ENCODE data around the gene GRM5.

GRM5 gene

DNA sequence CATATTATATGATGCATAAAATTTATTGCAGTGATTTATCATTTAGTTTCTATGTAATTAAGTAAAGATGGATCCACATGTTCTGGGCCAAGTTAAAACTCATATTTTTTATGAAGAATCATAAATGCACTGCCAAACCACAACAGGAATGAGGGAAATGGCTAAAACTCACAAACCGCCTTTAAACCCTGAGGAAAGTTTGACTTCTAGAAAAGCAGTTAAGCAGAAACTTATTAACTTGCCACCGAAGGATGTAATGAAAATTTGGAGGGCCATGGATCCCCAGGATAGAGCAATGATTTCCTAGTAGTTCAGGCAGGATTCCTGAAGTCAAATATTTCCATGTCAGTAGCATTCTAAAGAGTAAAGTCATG lies 510.0 kb downstream of the GRM5 start:
- DNase-seq (ENCODE audit: low read depth) = no peak
- TF ChIP-seq, protein P1, sequence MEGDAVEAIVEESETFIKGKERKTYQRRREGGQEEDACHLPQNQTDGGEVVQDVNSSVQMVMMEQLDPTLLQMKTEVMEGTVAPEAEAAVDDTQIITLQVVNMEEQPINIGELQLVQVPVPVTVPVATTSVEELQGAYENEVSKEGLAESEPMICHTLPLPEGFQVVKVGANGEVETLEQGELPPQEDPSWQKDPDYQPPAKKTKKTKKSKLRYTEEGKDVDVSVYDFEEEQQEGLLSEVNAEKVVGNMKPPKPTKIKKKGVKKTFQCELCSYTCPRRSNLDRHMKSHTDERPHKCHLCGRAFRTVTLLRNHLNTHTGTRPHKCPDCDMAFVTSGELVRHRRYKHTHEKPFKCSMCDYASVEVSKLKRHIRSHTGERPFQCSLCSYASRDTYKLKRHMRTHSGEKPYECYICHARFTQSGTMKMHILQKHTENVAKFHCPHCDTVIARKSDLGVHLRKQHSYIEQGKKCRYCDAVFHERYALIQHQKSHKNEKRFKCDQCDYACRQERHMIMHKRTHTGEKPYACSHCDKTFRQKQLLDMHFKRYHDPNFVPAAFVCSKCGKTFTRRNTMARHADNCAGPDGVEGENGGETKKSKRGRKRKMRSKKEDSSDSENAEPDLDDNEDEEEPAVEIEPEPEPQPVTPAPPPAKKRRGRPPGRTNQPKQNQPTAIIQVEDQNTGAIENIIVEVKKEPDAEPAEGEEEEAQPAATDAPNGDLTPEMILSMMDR (conservative IDR thresholded peaks at IDR 0.05; ENCODE audit: low read depth, low read length) = no peak
- no peak overlapping the region for H3K4me3 ChIP-seq (ENCODE audit: low read length)

DNA sequence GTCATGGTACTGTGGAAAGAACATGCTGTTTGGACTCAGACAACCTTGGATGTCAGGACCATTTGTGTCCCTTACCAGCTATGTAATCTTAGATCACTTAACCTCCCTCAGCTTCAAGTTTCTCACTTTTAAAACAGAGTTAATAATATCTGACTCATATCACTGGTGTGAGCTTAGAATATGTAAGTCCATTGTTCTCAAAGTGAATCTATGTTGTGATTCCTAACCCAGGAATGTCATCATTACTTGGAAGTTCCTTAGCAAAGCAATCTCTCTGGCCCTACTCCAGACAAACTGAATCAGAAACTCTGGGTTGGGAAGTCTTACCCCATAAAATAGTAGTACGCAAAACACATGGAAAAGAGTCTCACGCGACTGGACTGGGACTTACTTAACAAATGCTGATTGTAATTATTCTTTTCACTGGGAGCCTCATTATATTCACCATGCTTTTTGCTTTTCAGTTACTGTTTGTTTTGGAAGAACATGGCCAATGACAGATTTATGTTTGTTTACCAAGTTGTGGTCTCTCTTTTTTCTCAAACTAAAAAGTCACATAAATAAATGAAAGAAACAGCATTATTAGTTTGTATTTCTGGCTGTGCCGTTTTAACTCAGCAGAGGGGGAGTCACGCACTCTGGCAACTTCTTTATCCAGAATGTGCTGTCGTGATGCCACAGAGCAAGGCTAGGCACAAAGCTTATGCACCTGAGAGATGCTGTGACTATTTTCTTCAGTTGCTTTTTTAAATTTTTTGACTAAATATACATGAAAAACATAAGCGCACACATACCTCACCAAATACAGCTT lies 510.6 kb downstream of the GRM5 start:
- H3K4me3 ChIP-seq (ENCODE audit: low read length) = no peak overlapping the region
- TF ChIP-seq, protein P1 (conservative IDR thresholded peaks at IDR 0.05; ENCODE audit: low read depth, low read length) = no peak
- peak; percentile 94 for DNase-seq (ENCODE audit: low read depth)

- TF ChIP-seq, protein P1 (conservative IDR thresholded peaks at IDR 0.05; ENCODE audit: low read depth, low read length) = no peak
- no peak overlapping the region for H3K4me3 ChIP-seq (ENCODE audit: low read length)
- no peak for DNase-seq (ENCODE audit: low read depth)
Observed at GRCh38 chr11:88553204-88553603, 512.6 kb downstream of the GRM5 start.

- no peak overlapping the region for H3K4me3 ChIP-seq (ENCODE audit: low read length)
- TF ChIP-seq, protein P1 (conservative IDR thresholded peaks at IDR 0.05; ENCODE audit: low read depth, low read length) = peak; percentile 88
- no peak for DNase-seq (ENCODE audit: low read depth)
Observed at GRCh38 chr11:88552379-88553062, 513.3 kb downstream of the GRM5 start.

DNA sequence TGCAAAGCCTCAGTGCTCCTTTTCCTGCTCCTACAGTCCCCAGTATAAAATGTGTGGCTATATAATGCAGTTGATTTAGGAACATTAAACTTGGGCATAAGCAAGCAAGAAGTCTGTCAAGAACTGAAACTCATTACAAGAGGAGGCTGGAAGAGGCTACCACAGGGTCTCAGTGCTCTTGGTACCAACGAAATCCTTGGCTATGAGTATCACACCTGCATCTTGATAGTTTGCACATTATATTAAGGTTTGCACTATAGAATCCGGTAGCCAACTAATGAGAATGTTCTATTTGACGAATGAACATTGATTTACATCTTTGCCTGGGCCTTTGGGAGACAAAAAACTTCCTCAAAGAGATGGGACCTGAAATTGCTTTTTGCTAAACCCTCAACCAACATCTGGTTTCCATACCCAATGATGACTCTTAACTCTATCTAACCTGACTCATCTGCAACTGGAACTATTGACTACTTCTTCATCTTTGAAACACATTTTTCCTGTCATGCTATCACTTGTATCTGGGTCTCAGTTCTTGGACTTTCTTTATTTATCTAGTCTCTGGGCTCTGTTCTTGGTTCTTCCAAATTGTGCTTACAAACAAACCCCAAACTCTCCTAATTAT lies 521.0 kb downstream of the GRM5 start:
- no peak for DNase-seq (ENCODE audit: low read depth)
- H3K4me3 ChIP-seq (ENCODE audit: low read length) = no peak overlapping the region
- TF ChIP-seq, protein P1 (conservative IDR thresholded peaks at IDR 0.05; ENCODE audit: low read depth, low read length) = no peak

GRCh38 chr11:88543902-88544655 lies 521.7 kb downstream of the GRM5 start:
- TF ChIP-seq, protein P1 (conservative IDR thresholded peaks at IDR 0.05; ENCODE audit: low read depth, low read length) = peak; percentile 99
- no peak overlapping the region for H3K4me3 ChIP-seq (ENCODE audit: low read length)
- peak; percentile 67 for DNase-seq (ENCODE audit: low read depth)
